GM12891 (cell line): ENCODE data around the gene LRRC37A.

Source experiments
- POLR2A ChIP-seq: IDR thresholded peaks from 2 replicates; pipeline ENCODE4 v1.6.1; 2011; ENCODE audit warnings: low read depth, low read length, control low read depth
- SPI1 ChIP-seq: IDR thresholded peaks from 2 replicates; pipeline ENCODE4 v1.6.1; 2011; ENCODE audit warnings: low read depth, low read length, control low read depth

DNA sequence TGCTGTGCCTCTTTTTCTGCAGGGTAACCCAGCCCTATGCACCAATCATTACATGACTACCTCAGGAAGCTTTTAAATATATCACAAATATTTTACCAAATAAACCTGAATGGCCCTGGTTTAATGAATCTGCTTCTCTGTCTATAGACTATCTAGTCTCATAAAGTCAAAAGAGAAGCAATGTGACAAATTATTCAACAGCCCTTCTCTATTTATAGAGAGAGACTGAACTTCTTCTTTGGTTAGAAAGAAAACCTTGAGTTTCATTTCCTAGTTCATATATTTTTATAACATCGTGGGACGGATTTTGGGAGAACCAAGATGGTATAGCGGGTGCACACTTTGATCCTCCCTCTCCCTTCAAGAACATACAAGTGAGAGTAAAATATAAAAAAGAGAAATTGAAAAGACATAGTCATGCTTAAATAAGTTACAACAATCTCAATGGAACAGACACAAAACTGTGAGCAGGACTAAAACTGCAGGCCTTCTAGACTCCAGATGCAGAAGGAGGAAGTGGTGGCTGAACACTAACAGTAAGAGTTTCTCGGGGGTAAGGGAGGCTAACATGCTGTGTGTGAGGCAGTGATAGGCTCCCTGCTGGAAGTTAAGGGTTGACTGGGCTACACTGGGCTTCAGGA is 3.9 kb upstream of the LRRC37A start:
- TF ChIP-seq SPI1 = peak; percentile 87
- peak; percentile 56; the same call in 1 of the 2 replicates for TF ChIP-seq POLR2A
